Measurements from ENCODE around the gene ARHGAP19. TPM values are rescaled to one million over a fixed set of nuclear protein-coding genes. Genes with fewer than 3 reads are reported as not detected.

ARHGAP19 gene
- total and polyA plus RNA-seq, 2 of the 8 experiments (the other 6 are each of a cell fraction or from before 2014, with no cell fraction given), result 13.3 to 32.1 TPM

GRCh38 chr10:97277551-97277950 lies 14.9 kb downstream of the ARHGAP19 start:
- Histone ChIP-seq H3K4me3 (ENCODE audit: extremely low read depth in 1 of 4, insufficient read depth in 2 of 4, low read depth in 3 of 4, low read length in 4 of 4) (no peak overlapping the region), H4K5ac (ENCODE audit: insufficient read length, low read depth, low read length) (no peak overlapping the region), H2AFZ (ENCODE audit: low read length) (no peak overlapping the region), H3K79me1 (ENCODE audit: low read depth, low read length) (peaks cover 2% of the 10 kb centered on the region; the same call in 1 of the 2 replicates), H2AK5ac (ENCODE audit: low read depth, low read length) (no peak overlapping the region), H3K79me2 (ENCODE audit: control insufficient read depth in 1 of 2, insufficient read depth in 2 of 2, low read length in 2 of 2) (peaks cover 0 to 28% of the 10 kb centered on the region in 2 experiments; a peak in 2 of 4 replicates), H3K4me2 (ENCODE audit: insufficient read depth in 1 of 2, low read depth in 2 of 2, low read length in 2 of 2) (no peak overlapping the region), H2BK15ac (ENCODE audit: low read length) (no peak overlapping the region), H4K91ac (replicated peaks; ENCODE audit: insufficient read length, low read length) (no peak overlapping the region), H3K9ac (replicated peaks in 1 of 4; ENCODE audit: extremely low read depth in 1 of 4, low read depth in 3 of 4, low read length in 3 of 4) (no peak overlapping the region), H3K36me3 (ENCODE audit: control insufficient read depth in 2 of 4, insufficient read depth in 4 of 4, low read length in 3 of 4) (no peaks in the 10 kb centered on the region), H4K8ac (ENCODE audit: extremely low read depth, insufficient read depth, low read length) (no peak overlapping the region), H3K23me2 (ENCODE audit: low read depth, low read length) (no peaks in the 10 kb centered on the region), H2BK120ac (replicated peaks; ENCODE audit: low read depth, low read length) (no peak overlapping the region), H4K20me1 (replicated peaks in 1 of 2; ENCODE audit: control insufficient read depth in 1 of 2, insufficient read depth in 2 of 2, low read length in 2 of 2) (no peaks in the 10 kb centered on the region), H3K4me1 (replicated peaks in 1 of 4; ENCODE audit: control insufficient read depth in 3 of 4, insufficient read depth in 4 of 4, low read length in 3 of 4) (no peaks in the 10 kb centered on the region), H3K14ac (ENCODE audit: insufficient read length) (no peak overlapping the region), H3K9me3 (ENCODE audit: insufficient read depth in 2 of 2, low read depth in 1 of 2, low read length in 1 of 2) (no peaks in the 10 kb centered on the region), H3K27ac (ENCODE audit: low read depth, low read length) (no peak overlapping the region), H3K56ac (replicated peaks; ENCODE audit: insufficient read length, low read depth, low read length) (no peak overlapping the region), H3K18ac (ENCODE audit: extremely low read depth, low read length) (no peak overlapping the region), H2BK20ac (ENCODE audit: low read length) (no peak overlapping the region), H2BK12ac (ENCODE audit: low read depth, low read length) (no peak overlapping the region), H3K27me3 (replicated peaks in 1 of 4; ENCODE audit: control insufficient read depth in 3 of 4, extremely low read depth in 1 of 4, insufficient read depth in 3 of 4, low read length in 3 of 4) (no peaks in the 10 kb centered on the region), H3K4ac (replicated peaks; ENCODE audit: insufficient read length, low read depth, low read length) (no peak overlapping the region), H3K23ac (ENCODE audit: insufficient read length) (no peak overlapping the region), H2BK5ac (ENCODE audit: low read depth, low read length) (no peak overlapping the region)
- DNase-seq (ENCODE audit: low read depth in 1 of 2, low spot score in 2 of 2) (no peak), FAIRE-seq (no peak)
- ChIA-PET CTCF (ENCODE audit: partially characterized antibody) (interaction anchor here (0.5 to 3.2 kb wide), 14 partner anchors 12 to 131 kb away, joined by 3 to 45 read pairs (median 4); partner anchors contain the start of genes ARHGAP19, FRAT1 and FRAT2), POLR2A (ENCODE audit: partially characterized antibody) (interaction anchor here (1.5 to 2.1 kb wide), 2 partner anchors 10 to 56 kb away, joined by 5 to 8 read pairs; no protein-coding TSS in a partner anchor)
- TF ChIP-seq GTF2F1 (IDR thresholded peaks at IDR 0.05; ENCODE audit: borderline replicate concordance, low read depth, low read length) (no peak), HDAC6 (IDR thresholded peaks at IDR 0.05; ENCODE audit: low read depth, low read length) (no peak), SP1 (IDR thresholded peaks at IDR 0.05; ENCODE audit: low read depth, low read length) (no peak), CREB1 (IDR thresholded peaks at IDR 0.05) (no peak), SIRT6 (IDR thresholded peaks at IDR 0.05; ENCODE audit: low read length) (no peak), TAF1 (IDR thresholded peaks at IDR 0.05; ENCODE audit: low read depth, low read length) (no peak), POU5F1 (IDR thresholded peaks at IDR 0.05; ENCODE audit: low read depth, low read length) (no peak), CBX5 (IDR thresholded peaks at IDR 0.05; ENCODE audit: low read depth, low read length) (no peak)
- WGBS, 2 experiments (ENCODE audit: extremely low coverage in 1 of 2, insufficient coverage in 1 of 2, insufficient read length in 1 of 2, insufficient replicate concordance in 2 of 2, low coverage in 1 of 2, low lambda C conversion rate in 2 of 2, missing lambda C conversion rate in 1 of 2), result 100% methylated on average over 1 of the region's 1 CpG; no CpG with 5 or more reads in 1 of the 2 experiments
